GM19035 (cell line): ENCODE data around the gene EPS15.
"Not testable (repeated sequence)": the region's sequence is repeated elsewhere in the genome, so short reads cannot be mapped to it uniquely, and the experiment has no call there.

Experiments used
- ATAC-seq: cut with Tn5 transposase; IDR thresholded peaks from one replicate; pipeline ENCODE4 v1.9.1; 2021; ENCODE audit not compliant: unreplicated experiment

The EPS15 gene

DNA sequence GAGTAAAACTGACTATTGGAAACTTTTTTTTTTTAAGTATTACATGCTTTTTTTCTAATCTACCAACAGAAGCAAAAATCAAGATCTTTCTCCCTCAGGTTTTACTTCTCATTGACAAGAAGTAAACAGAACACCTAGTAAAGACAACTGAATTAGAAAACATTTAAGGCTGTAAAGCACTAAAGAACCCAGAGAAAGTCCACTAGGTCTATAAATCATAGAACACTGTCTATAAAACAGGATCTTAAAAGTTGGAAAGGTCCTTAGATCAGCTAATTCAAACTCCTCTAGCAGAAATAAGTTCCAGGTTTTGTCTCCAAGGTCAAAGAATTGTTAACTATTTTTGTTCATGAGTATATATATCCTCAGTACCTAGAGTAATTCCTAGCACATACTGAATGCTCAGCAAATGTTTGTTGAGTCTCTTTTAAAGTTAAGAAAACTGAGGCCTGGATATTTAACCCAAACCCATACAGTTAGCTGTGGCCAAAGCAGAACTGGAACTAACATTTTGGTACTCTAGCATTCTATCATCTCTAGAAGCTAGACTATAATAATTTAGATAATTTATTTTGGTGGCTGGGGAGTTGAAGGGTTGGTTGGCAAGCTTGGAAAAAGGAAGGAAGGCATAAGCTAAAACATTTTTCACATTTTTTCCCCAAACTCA, 3.0 kb downstream of the EPS15 start:
- no peak for ATAC-seq

DNA sequence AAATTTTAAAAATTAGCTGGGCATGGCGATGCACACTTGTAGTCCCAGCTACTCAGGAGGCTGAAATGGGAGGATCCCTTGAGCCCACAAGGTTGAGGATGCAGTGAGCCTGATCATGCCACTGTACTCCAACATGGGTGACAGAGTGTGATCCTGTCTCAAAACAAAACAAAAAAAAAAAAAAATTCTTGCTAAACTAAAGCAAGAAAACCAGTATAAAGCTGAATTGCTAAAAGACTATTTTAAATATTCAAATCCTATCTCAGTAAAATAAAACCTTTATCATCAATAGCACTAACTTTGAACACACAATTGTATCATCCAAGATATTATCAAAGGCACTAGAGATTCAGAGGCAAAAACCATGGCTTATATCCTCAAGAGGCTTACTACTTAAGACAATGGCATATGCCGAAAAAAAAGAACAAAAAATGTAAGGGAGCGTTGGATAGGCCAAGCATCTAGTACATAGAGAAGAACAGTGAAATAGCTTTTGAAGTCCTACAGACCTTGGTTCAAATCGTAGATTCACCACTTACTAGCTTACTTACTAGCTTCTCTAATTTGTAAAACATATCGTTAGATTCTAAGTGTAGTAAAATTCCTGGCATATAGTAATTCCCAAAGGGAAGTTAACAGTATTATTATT, 3.6 kb downstream of the EPS15 start:
- ATAC-seq = no peak

DNA sequence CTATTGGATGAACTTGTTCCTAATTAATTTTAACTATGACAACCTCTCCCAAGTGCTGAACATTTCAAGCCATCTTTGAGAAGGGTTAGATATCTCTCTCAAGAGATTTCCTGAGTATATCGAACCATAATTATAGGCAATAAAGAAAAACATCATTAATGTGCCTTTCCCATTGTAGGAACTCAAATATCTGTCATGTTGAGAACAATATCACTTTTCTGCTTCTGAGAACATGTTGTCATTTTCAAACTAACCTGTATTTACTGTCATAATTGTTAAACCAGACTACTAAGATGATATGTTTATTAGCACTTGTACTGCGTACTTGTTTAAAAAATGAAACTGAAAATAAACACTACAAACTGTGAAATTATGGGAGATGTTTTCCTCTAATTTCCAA, 4.3 kb downstream of the EPS15 start:
- no peak for ATAC-seq

DNA sequence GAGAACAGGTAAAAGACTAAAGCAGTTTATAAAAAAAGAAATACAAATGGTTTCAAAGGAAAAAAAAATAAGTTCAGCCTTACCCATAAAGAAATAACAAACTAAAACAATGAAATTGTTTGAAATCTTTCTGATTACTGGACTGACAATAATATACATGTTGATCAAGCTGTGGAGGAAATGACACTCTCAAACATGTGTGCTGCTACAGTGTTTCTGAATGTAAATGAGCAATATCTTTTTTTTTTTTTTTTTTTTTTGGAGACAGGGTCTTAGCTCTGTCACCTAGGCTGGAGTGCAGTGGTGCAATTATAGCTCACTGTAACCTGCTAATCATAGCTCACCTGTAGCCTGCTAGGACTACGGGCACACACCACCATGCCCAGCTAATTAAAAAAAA, 6.5 kb downstream of the EPS15 start:
- ATAC-seq = no peak

DNA sequence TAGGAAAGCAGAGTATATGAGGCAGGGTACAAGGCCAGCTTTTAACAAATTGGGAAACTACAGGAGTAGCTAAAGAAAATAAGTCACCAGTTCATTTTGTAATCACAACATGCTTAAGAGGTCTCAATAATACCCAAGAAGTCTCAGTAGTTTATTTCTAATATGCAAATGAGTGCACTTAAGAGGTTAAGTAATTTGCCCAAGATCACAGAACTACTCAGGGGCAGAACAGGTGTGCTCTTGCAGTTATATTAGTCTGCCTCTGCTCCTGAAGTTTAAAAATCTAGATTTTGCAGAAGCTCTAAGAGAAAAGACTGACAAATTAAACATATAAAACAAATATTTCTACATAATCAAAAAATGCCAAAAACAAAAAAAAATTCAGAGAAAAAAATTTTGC, 6.9 kb downstream of the EPS15 start:
- no peak for ATAC-seq

DNA sequence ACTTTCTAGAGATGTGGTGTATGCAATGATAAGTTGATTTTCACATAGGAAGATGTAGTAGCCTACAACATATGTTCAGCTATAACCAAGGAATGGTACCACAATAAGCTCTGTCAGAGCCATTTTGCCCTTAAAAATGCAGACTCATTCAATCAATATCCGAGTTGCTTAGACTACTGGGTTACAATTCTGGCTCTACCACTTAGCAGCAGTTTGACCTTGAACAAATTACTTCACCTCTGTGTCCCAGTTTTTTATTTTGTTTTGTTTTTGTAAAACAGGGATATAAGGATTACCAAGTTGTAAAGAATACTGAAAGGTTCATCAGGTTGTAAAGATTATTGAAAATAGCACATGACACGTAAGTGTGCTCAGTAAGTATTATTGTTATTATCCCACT, 9.3 kb downstream of the EPS15 start:
- no peak for ATAC-seq

DNA sequence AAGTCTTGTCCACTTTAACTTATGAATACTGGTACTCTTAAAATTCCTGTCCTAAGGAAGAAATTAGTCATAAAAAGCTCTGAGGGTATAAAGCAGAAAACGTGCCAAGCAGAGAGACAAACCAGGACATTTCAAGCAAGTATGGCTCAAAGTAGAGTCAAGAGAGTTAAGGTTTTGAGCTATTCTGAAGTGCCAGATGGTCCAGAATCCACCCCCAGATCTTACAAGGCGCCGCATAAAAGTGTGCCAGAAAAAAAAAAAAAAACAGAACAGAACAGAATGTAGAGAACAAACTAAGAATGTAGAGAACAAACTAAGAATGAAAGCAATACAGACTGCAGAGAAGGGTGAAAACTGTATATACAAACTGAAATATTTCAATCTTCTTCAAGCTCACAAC, 12.5 kb downstream of the EPS15 start:
- peak; percentile 32 for ATAC-seq

DNA sequence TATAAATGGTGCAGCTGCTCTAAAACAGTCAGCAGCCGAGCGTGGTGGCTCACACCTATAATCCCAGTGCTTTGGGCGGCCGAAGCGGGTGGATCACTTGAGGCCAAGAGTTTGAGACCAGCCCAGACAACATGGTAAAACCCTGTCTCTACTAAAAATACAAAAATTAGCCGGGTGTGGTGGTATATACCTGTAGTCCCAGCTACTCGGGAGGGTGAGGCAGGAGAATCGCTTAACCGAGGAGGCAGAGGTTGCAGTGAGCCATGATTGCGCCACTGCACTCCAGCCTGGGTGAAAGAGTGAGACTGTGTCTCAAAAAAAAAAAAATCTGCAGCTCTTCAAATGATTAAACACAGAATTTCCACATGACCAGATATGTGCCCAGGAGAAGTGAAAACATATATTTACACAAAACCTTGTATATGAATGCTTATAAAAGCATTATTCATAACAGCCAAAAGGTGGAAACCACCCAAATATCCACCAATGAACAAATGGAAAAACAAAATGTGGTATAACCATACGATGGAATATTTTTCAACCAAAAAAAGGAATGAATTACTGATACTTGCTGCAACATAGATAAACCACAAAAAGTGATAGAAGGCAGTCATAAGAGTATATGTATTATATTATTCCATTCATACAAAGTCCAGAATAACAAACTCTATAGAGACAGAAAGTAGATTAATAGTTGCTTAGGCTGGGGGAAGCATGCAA, 14.1 kb downstream of the EPS15 start:
- ATAC-seq = peak; percentile 44

DNA sequence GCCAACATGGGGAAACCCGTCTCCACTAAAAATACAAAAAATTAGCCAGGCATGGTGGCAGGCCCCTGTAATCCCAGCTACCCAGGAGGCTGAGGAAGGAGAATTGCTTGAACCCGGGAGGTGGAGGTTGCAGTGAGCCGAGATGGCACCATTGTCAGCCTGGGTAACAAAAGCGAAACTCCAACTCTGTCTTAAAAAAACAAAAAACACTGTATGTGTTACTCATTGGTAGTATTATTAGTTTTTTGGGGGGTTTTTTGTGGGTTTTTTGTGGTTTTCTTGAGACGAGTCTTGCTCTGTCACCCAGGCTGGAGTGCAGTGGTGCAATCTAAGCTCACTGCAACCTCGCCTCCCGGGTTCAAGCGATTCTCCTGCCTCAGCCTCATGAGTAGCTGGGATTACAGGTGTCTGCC, 17.8 kb downstream of the EPS15 start:
- ATAC-seq = peak; percentile 62

DNA sequence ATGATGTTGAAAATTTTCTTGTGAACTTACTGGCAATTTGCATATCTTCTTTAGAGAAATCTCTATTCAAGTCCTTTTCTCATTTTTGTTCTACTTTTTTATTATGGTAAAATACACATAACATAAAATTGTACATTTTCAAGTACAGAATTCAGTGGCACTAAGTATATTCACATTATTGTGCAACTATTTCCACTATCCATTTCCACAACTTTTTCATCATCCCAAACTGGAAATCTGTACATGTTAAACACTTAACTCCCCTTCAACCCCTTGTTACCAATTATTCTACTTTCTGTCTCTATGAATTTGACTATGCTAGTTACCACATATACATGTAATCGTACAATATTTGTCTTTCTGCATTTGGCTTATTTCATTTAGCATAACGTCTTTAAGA, 19.4 kb downstream of the EPS15 start:
- no peak for ATAC-seq

DNA sequence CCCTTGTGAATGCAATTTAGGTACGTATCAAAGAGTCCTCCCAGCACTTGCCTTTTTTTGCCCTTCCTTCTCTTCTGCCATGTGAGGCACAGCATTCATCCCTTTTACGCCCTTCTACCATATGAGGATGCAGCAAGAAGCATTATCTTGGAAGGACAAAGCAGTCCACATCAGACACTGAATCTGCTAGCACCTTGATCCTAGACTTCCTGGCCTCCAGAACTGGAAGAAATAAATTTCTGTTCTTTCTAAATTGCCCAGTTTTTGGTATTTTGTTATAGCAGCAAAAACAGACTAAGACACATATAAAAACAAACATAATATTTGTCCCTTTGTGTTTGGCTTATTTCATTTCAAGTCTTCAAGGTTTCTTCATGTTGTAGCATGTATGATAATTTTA, 20.1 kb downstream of the EPS15 start:
- ATAC-seq = no peak

DNA sequence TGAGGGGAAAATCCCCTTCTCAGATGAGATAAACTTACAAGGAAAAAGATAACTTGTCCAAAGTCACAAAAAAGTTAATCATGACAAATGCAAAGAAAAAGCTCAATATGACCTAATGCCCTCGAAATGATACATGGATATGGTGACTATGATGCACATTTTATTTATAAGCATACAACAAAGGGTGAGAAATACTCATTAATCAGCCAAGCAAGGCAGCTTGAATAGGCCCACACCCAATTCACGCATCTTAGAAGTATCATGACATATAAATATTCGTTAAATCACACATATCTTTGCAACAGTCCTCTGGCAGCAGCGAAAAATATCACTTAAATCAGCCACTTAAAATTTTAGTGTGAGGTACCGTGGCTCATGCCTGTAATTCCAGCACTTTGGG, 21.7 kb downstream of the EPS15 start:
- ATAC-seq = no peak

DNA sequence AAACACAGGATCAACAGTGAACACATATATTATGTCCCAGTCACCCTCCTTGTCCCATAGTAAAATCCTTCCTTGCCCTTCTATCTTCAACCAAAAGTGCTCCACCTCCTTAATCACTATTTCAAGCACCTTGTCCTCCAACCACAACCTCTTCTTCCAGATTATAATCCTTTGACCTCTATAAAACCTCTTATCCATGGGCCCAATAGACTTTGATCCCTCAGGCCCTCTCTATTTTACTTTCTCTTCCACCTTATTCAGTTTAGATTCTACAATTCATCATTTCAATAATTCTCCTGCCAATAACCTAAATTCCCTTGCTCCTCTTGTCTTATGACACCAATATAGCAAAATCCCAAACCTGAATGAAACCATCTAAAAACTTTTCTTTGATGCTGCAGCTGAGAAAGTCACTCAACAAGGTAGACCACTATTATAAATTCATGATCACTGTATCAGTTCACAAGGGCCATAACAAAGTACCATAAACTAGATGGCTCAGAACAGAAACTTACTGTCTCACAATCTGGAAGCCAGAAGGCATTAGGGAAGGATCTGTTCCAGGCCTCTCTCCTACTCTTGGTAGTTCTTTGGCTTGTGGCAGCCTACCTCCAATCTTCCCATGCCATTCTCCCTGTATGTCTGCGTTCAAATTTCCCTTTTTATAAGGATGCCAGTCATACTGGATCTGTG, 24.8 kb downstream of the EPS15 start:
- ATAC-seq = no peak

DNA sequence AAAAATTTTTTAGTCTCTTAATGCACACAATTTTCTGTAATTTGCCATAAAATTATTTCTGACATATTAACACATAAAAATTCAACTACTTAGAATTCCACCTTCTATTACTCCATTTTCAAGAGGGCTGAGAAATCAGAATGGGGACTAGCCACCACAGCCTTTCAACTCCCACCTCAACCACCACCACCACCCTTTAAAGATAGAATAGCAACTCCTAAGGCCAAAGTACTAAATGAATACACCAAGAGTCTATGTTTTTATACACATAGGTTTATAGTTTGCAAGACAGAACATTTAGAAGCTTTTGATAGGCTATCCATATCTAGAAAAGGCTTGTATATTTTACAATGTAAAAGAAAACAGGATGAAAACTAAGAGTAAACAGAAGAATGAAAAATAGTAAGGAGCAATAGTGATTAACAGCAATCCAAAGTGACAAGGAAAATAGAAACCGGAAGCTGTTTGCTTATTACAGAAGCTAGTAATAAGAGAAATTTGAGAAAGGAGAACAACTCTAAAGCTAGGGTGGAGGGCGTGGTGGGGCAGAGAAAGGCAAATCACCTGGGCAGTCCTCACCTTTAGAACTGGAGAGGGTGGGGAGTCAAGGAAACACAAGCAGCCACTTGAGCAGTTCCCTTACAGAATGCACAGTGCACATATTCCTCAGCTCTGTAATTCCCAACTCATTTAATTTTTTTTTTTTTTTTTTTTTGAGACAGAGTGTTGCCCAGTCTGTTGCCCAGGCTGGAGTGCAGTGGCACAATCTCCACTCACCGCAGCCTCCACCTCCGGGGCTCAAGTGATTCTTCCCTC, 27.7 kb downstream of the EPS15 start:
- no peak for ATAC-seq

DNA sequence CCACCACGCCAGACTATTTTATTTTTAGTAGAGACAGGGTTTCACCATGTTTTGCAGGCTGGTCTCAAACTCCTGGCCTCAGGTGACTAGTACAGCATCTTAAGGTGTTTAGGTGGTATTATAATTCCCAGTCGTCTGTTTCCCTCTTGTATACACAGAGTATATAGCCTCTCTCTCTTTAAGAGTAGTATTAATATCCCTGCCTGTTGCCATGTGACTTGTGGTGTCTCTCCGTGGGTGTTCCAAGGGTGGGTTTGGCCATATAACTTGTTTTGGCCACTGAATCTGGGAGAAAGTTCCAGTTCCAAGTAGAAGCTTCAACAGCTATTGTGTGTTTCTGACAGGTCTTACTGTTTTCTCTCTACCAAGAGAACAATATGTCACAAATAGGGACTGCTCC, 29.6 kb downstream of the EPS15 start:
- no peak for ATAC-seq

DNA sequence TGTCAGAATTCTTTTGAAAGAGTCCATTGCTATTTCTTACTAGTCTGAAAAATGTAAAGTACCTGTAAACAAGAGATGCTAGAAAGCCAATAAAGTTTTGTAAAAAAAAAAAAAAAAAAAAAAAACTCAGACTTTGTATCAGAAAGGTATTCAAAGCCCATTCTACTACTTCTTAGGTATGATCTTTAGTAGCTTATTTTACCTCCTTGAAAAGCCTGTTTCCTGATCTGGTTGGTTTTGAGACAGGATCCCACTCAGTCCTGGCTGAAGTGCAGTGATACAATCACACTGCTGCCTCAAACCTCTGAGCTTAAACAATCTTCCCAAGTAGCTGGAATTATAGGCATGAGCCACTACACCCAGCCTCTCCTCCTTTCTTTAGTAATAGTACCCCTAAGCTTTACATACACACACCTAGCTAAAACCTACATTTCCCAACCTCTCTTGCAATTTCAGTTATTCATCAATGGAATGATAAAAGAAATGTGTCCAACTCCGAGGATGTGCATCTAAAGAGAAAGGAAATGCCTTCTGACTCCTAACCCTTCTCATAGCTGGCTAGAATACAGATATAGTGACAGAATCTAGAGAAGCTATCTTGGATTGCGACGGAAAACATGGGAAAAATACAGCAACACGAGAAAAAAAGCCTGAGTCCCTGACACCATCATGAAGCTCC, 30.6 kb downstream of the EPS15 start:
- ATAC-seq = no peak

DNA sequence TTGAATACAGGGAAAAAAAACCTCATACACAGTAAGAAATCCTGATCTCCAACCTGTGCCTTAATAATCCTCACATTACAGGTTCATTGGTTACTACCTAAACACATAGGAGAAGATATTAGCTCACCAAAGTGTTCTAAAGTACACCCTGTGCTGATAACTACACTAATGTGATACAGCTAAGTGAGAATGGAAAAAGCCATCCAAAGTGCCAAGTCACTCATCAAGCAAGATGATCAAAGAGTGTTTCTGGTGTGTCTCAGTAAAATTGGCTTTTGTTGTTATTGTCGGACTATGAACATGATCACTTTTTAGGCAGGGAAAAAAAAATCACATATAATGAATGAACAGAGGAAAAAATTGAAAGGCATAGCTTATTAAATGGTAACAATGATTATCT, 31.4 kb downstream of the EPS15 start:
- no peak for ATAC-seq

DNA sequence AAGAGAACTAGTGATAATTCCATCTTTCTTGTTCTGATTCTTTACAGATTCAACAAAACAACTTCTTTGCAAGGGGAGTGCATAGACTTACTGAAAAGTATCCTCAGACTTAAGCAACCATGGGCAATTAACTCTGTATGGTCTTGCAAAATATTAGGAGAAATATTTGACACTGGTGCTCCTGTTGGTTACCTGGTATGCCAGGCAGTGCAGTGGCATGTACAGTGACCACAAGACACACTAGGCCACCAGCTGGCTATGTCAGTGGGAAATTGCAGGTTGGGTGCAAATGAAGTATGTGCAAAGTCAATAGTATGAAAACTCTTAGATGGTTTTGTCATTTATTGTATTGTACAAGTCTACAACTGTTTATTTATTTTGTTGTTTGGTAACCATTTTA, 34.5 kb downstream of the EPS15 start:
- no peak for ATAC-seq

DNA sequence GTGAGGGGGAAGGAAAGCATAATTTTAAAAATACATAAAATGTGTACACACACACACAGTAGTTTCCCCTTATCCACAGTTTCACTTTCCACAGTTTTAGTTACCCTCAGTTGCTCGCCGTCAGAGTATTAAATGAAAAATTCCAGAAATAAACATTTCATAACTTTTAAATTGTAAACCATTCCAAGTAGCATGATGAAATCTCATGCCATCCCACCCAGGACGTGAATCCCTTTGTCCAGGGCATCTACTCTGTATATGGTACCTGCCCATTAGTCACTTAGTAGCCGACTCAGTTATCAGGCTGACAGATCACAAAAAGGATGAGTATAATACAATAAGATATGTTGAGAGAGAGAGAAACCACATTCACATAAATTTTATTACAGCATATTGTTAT, 36.2 kb downstream of the EPS15 start:
- no peak for ATAC-seq

DNA sequence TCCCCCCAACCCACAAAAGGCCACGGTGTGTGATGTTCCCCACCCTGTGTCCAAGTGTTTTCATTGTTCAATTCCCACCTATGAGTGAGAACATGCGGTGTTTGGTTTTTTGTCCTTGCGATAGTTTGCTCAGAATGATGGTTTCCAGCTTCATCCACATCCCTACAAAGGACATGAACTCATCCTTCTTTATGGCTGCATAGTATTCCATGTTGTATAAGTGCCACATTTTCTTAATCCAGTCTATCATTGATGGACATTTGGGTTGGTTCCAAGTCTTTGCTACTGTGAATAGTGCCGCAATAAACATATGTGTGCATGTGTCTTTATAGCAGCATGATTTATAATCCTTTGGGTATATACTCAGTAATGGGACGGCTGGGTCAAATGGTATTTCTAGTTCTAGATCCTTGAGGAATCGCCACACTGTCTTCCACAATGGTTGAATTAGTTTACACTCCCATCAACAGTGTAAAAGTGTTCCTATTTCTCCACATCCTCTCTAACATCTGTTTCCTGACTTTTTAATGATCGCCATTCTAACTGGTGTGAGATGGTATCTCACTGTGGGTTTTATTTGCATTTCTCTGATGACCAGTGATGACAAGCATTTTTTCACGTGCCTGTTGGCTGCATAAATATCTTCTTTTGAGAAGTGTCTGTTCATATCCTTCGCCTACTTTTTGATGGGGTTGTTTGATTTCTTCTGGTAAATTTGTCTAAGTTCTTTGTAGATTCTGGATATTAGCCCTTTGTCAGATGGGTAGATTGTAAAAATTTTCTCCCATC, 44.0 kb downstream of the EPS15 start:
- ATAC-seq = not testable (repeated sequence)
